Right atrium auricular region (tissue), 2 donors: ENCODE results near the gene NRIP3. TPM values are rescaled to one million over a fixed set of nuclear protein-coding genes. Genes with fewer than 3 reads are reported as not detected.
"Not testable (repeated sequence)": the region's sequence is repeated elsewhere in the genome, so short reads cannot be mapped to it uniquely, and the experiment has no call there.

Source experiments
- DNase-seq: peaks from one replicate; pipeline ENCODE4 v3.0.0-alpha.2; 2019; ENCODE audit warnings: low spot score
- H3K27ac ChIP-seq, 2 donors: fragments of 200-600 bp; sonication (generic); 1 replicate in 1 of 2; 2 replicates in 1 of 2; pipeline ENCODE4 v1.5.1; 2016 to 2019
- H3K27me3 ChIP-seq, 2 donors: fragments of 200-600 bp; sonication (generic); one replicate each; pipeline versions ENCODE4 v1.5.1 to v1.6.0; 2017 to 2019
- H3K36me3 ChIP-seq: fragments of 200-600 bp; sonication (generic); one replicate; pipeline ENCODE4 v1.5.1; 2016
- H3K4me1 ChIP-seq, 2 donors: fragments of 200-600 bp; sonication (generic); one replicate each; pipeline versions ENCODE4 v1.5.1 to v1.6.0; 2017 to 2019
- H3K4me3 ChIP-seq, 2 donors: fragments of 200-600 bp; sonication (generic); 1 replicate in 1 of 2; 2 replicates in 1 of 2; pipeline ENCODE4 v1.5.1; 2017 to 2019; ENCODE audit warnings: mild to moderate bottlenecking in 1 of 2, moderate library complexity in 1 of 2
- H3K9me3 ChIP-seq, 2 donors: fragments of 200-600 bp; sonication (generic); one replicate each; pipeline ENCODE4 v1.5.1; 2019
- CTCF ChIP-seq, 2 donors: fragments of 200-600 bp; sonication (generic); IDR thresholded peaks; one replicate each; pipeline ENCODE4 v1.5.1; 2019; ENCODE audit warnings: antibody characterized with exemption in 2 of 2
- total RNA-seq, 2 donors: library from RNA; depleted of rRNA; stranded (reverse); fragments of >200 nt; gene quantifications; one replicate each; pipeline ENCODE4 v1.1.0, GENCODE V29; 2016

The NRIP3 gene
- total RNA-seq, 2 donors from 2014 or later: 1.4 to 2.0 TPM

DNA sequence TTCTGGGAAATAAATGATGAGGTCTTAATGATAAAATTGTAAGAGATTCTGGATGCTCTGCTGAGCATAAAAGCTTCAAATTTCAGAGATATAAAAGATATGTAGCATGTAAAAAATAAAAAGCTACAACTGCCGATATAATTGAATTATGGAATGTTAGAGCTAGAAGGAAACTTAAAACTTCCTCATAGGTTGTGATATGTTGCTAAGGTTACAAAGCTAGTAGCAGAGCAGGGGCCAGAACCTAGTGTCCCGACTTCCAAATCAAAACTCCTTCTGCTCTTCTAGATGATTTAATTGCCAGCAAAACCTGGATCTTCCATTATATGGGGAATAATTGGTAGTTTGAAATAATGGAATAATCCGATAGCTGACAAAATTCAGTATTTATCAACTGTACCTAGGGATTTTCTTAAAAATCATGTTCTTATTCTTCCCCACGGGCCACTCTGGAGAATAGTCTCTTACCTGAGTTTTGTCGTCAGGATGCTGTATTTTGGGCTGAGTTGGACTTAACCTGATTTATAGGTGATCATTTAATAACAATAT is 61.2 kb downstream of the NRIP3 start, which contains the start of gene ASCL3:
Gene ASCL3, minus strand, starts transcription at position 499 of the 549 bp plus-strand sequence. CDS start 4,855 bp downstream, outside the sequence.
- H3K27ac ChIP-seq: no peak within 1 kb of the TSS

DNA sequence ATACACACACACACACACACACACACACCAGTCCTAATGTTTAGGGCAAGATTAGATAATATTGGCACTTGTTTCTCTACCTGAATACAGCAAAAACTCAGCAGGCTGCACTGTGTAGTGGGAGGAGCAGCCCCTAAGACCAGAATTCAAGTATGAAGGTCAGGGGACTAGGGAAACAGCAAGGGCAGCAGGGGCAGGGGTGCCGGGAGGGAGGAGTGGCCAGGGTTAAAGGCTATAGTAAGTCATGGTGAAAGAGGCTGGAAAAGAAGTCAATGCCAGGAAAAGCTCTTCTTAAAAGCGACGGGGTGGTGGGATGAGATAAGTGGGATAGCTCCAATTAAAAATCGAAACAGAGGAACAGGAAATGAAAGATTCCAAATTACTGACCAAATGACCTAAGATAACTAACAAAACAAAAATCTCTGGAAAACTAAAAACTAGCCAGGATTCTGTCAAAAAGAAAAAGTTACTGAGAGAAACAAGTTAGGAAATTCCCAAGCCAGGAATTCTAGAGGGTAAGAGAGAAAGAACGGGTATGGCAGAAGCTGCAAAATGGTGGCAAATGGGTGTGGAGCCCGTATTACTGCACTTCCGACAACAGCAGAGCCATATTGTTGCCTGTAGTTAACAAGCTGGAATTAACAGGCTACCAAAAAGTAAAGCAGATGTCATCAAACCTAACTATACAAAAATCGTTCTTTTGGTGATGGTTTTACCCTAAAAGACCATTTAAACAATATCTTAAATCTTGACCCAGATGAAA is 62.3 kb downstream of the NRIP3 start:
- H3K36me3 ChIP-seq: no peaks in the 10 kb centered on the region
- no peak for DNase-seq

More for the DNA sequence above, 61.2 kb downstream of the NRIP3 start, which contains the start of gene ASCL3:
- DNase-seq: no peak
- Histone ChIP-seq H3K4me1 (no peaks in the 10 kb centered on the region), H3K36me3 (peaks cover 7% of the 10 kb centered on the region), H3K9me3 (no peaks in the 10 kb centered on the region), H3K27me3 (no peaks in the 10 kb centered on the region), H3K4me3 (no peak within 1 kb of the TSS)
- TF ChIP-seq CTCF (IDR thresholded peaks at IDR 0.05): no peak

GRCh38 chr11:8937659-8938058 is 66.1 kb downstream of the NRIP3 start:
- Histone ChIP-seq H3K4me3 (no peak overlapping the region), H3K27me3 (no peaks in the 10 kb centered on the region), H3K9me3 (no peaks in the 10 kb centered on the region), H3K36me3 (no peaks in the 10 kb centered on the region), H3K4me1 (no peaks in the 10 kb centered on the region), H3K27ac (no peak overlapping the region)
- TF ChIP-seq CTCF (IDR thresholded peaks at IDR 0.05): no peak
- no peak for DNase-seq

More for the DNA sequence above, 62.3 kb downstream of the NRIP3 start:
- TF ChIP-seq CTCF (IDR thresholded peaks at IDR 0.05): no peak
- H3K4me1 ChIP-seq: no peaks in the 10 kb centered on the region
- no peaks in the 10 kb centered on the region for H3K9me3 ChIP-seq
- no peaks in the 10 kb centered on the region for H3K27me3 ChIP-seq
- no peak overlapping the region for H3K27ac ChIP-seq
- H3K4me3 ChIP-seq: no peak overlapping the region

GRCh38 chr11:8937159-8937558 is 66.6 kb downstream of the NRIP3 start:
- Histone ChIP-seq H3K27me3 (no peaks in the 10 kb centered on the region), H3K4me3 (no peak overlapping the region), H3K4me1 (no peaks in the 10 kb centered on the region), H3K36me3 (no peaks in the 10 kb centered on the region), H3K27ac (no peak overlapping the region), H3K9me3 (no peaks in the 10 kb centered on the region)
- no peak for DNase-seq
- no peak for TF ChIP-seq CTCF (IDR thresholded peaks at IDR 0.05)

GRCh38 chr11:8935789-8936188 is 68.0 kb downstream of the NRIP3 start:
- not testable (repeated sequence) for DNase-seq, H3K36me3 ChIP-seq, H3K27ac ChIP-seq, H3K4me1 ChIP-seq, H3K9me3 ChIP-seq, H3K4me3 ChIP-seq, H3K27me3 ChIP-seq

- TF ChIP-seq CTCF (IDR thresholded peaks at IDR 0.05): no peak
- no peak overlapping the region for H3K4me3 ChIP-seq
- no peak for DNase-seq
Observed at GRCh38 chr11:8934742-8935488, 68.9 kb downstream of the NRIP3 start.

More at GRCh38 chr11:8934742-8935488, 68.9 kb downstream of the NRIP3 start:
- Histone ChIP-seq H3K9me3 (no peaks in the 10 kb centered on the region), H3K27me3 (no peaks in the 10 kb centered on the region), H3K27ac (no peak overlapping the region), H3K4me1 (no peaks in the 10 kb centered on the region), H3K36me3 (no peaks in the 10 kb centered on the region)
